ENCODE data around the gene PPIG. TPM values are rescaled to one million over a fixed set of nuclear protein-coding genes. Genes with fewer than 3 reads are reported as not detected.

Gene PPIG
- total and polyA plus RNA-seq, 2 donors (not counting 3 experiments of a cell fraction or from before 2014, with no cell fraction given): 13.4 to 44.9 TPM

GRCh38 chr2:169641464-169641863 lies 57.3 kb downstream of the PPIG start:
- dilution Hi-C loops (cut with MboI; ENCODE audit: extremely low pct_ligation_motif_present, low sequenced_read_pairs): no loop called here
- no peak for FAIRE-seq
- BruUV-seq (replicated peaks): no TSS peak
- Histone ChIP-seq H3K4me2 (ENCODE audit: insufficient read depth, low read length) (no peak overlapping the region), H3K9me1 (replicated peaks; ENCODE audit: control insufficient read depth, extremely low read depth, insufficient read depth, low read length) (no peaks in the 10 kb centered on the region), H4K20me1 (replicated peaks; ENCODE audit: control insufficient read depth, extremely low read depth, insufficient read depth, low read length) (no peaks in the 10 kb centered on the region), H3K79me2 (ENCODE audit: control insufficient read depth, insufficient read depth, low read length) (no peaks in the 10 kb centered on the region), H3K27ac (ENCODE audit: insufficient read depth, low read depth, low read length) (no peak overlapping the region), H3K9me3 (replicated peaks; ENCODE audit: control insufficient read depth, insufficient read depth, low read length) (no peaks in the 10 kb centered on the region), H3K27me3 (ENCODE audit: control insufficient read depth in 2 of 2, insufficient read depth in 2 of 2, low read length in 2 of 2) (no peaks in the 10 kb centered on the region), H3K4me1 (ENCODE audit: control insufficient read depth, extremely low read depth, insufficient read depth, low read length) (no peaks in the 10 kb centered on the region), H3K4me3 (replicated peaks in 1 of 3; ENCODE audit: insufficient read depth in 1 of 3, low read depth in 1 of 3, low read length in 3 of 3) (no peak overlapping the region), H3K36me3 (ENCODE audit: control insufficient read depth in 2 of 2, extremely low read depth in 1 of 2, insufficient read depth in 2 of 2, low read length in 2 of 2) (peaks cover 3 to 10% of the 10 kb centered on the region in 2 experiments), H2AFZ (ENCODE audit: low read depth, low read length) (no peak overlapping the region), H3K9ac (replicated peaks; ENCODE audit: extremely low read depth, insufficient read depth, low read length) (no peak overlapping the region)
- ChIA-PET CTCF (interaction anchor here (1.2 kb wide), 1 partner anchor 27 kb away, joined by 3 read pairs; no protein-coding TSS in a partner anchor), POLR2A (no interaction called here)
- intact Hi-C loops (cut with micrococcal nuclease): no loop called here
- DNase-seq (ENCODE audit: low read depth, low spot score): no peak
- TF ChIP-seq FOS (IDR thresholded peaks at IDR 0.05; ENCODE audit: borderline replicate concordance, insufficient read depth, low read length): no peak

GRCh38 chr2:169644173-169644572 lies 60.0 kb downstream of the PPIG start:
- ChIA-PET POLR2A (no interaction called here), CTCF (interaction anchor here (0.6 to 2.1 kb wide), 4 partner anchors 11 to 169 kb away, joined by 3 to 5 read pairs (median 3); no protein-coding TSS in a partner anchor)
- Histone ChIP-seq H3K9me3 (replicated peaks; ENCODE audit: control insufficient read depth, insufficient read depth, low read length) (no peaks in the 10 kb centered on the region), H3K9ac (replicated peaks; ENCODE audit: extremely low read depth, insufficient read depth, low read length) (no peak overlapping the region), H3K4me3 (replicated peaks in 1 of 3; ENCODE audit: insufficient read depth in 1 of 3, low read depth in 1 of 3, low read length in 3 of 3) (no peak overlapping the region), H4K20me1 (replicated peaks; ENCODE audit: control insufficient read depth, extremely low read depth, insufficient read depth, low read length) (no peaks in the 10 kb centered on the region), H3K4me1 (ENCODE audit: control insufficient read depth, extremely low read depth, insufficient read depth, low read length) (no peaks in the 10 kb centered on the region), H3K27ac (ENCODE audit: insufficient read depth, low read depth, low read length) (no peak overlapping the region), H2AFZ (ENCODE audit: low read depth, low read length) (no peak overlapping the region), H3K27me3 (ENCODE audit: control insufficient read depth in 2 of 2, insufficient read depth in 2 of 2, low read length in 2 of 2) (no peaks in the 10 kb centered on the region), H3K4me2 (ENCODE audit: insufficient read depth, low read length) (no peak overlapping the region), H3K9me1 (replicated peaks; ENCODE audit: control insufficient read depth, extremely low read depth, insufficient read depth, low read length) (no peaks in the 10 kb centered on the region), H3K36me3 (ENCODE audit: control insufficient read depth in 2 of 2, extremely low read depth in 1 of 2, insufficient read depth in 2 of 2, low read length in 2 of 2) (peaks cover 0 to 2% of the 10 kb centered on the region in 2 experiments), H3K79me2 (ENCODE audit: control insufficient read depth, insufficient read depth, low read length) (no peaks in the 10 kb centered on the region)
- TF ChIP-seq FOS (IDR thresholded peaks at IDR 0.05; ENCODE audit: borderline replicate concordance, insufficient read depth, low read length) (no peak), GATA2 (IDR thresholded peaks at IDR 0.05; ENCODE audit: insufficient read depth, insufficient read length, low read depth, low read length) (no peak), JUN (IDR thresholded peaks at IDR 0.05; ENCODE audit: borderline replicate concordance, insufficient read depth, insufficient read length, low read depth) (no peak), MAX (IDR thresholded peaks at IDR 0.05; ENCODE audit: insufficient read depth, insufficient read length) (no peak)
- dilution Hi-C loops (cut with MboI; ENCODE audit: extremely low pct_ligation_motif_present, low sequenced_read_pairs) (no loop called here), intact Hi-C loops (cut with micrococcal nuclease) (no loop called here)
- DNase-seq (ENCODE audit: low read depth, low spot score) (no peak), FAIRE-seq (no peak)
- BruUV-seq (replicated peaks): no TSS peak
